ENCODE data around the gene NSMCE3.

Gene NSMCE3

DNA sequence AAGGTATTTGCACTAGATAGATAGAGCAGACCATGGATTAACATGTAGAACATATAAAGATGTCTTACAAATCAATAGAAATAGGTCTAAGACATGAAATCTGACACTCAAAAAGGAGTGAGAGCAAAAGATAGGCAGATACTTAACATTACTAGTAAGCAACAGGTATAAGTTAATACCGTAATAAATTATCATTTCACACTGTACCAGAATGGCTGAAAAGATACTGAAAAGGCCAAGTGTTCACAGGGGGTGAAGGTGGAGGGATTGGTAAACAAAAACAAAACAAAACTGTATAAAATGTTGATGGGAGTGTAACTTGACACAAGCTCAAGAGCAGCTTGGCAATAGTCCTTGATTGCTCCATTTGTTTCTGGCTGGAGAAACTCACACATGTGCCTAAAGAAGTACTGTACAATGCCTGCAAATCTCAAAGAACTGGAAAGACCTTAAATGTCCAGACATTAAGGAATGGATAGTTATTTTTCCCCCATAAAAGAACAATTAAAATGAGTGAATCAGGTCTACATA, 3.5 kb downstream of the NSMCE3 start:
- Histone ChIP-seq H3K27ac (ENCODE audit: low read depth, low read length) (no peak overlapping the region), H3K4me1 (ENCODE audit: control insufficient read depth, insufficient read depth, low read length) (peaks cover 19% of the 10 kb centered on the region), H3K27me3 (ENCODE audit: control insufficient read depth, insufficient read depth, low read length) (no peaks in the 10 kb centered on the region), H3K9ac (ENCODE audit: low read length) (no peak overlapping the region), H3K36me3 (ENCODE audit: control insufficient read depth, insufficient read depth, low read length) (no peaks in the 10 kb centered on the region), H3K4me3 (ENCODE audit: low read length) (no peak overlapping the region)

- Histone ChIP-seq H3K9ac (ENCODE audit: low read length) (no peak overlapping the region), H3K4me1 (ENCODE audit: control insufficient read depth, insufficient read depth, low read length) (peaks cover 8% of the 10 kb centered on the region), H3K4me3 (ENCODE audit: low read length) (no peak overlapping the region), H3K36me3 (ENCODE audit: control insufficient read depth, insufficient read depth, low read length) (no peaks in the 10 kb centered on the region), H3K27ac (ENCODE audit: low read depth, low read length) (no peak overlapping the region), H3K27me3 (ENCODE audit: control insufficient read depth, insufficient read depth, low read length) (no peaks in the 10 kb centered on the region)
These were observed 6.3 kb downstream of the NSMCE3 start for GRCh38 chr15:29263289-29263688.

- H3K4me3 ChIP-seq (ENCODE audit: low read length), result no peak overlapping the region
- no peaks in the 10 kb centered on the region for H3K36me3 ChIP-seq (ENCODE audit: control insufficient read depth, insufficient read depth, low read length)
- no peak overlapping the region for H3K27ac ChIP-seq (ENCODE audit: low read depth, low read length)
- H3K9ac ChIP-seq (ENCODE audit: low read length), result no peak overlapping the region
- H3K27me3 ChIP-seq (ENCODE audit: control insufficient read depth, insufficient read depth, low read length), result no peaks in the 10 kb centered on the region
- H3K4me1 ChIP-seq (ENCODE audit: control insufficient read depth, insufficient read depth, low read length), result peaks cover 3% of the 10 kb centered on the region
These were observed 6.9 kb downstream of the NSMCE3 start for GRCh38 chr15:29262738-29263137.

GRCh38 chr15:29260896-29261295, 8.7 kb downstream of the NSMCE3 start:
- H3K36me3 ChIP-seq (ENCODE audit: control insufficient read depth, insufficient read depth, low read length), result no peaks in the 10 kb centered on the region
- no peak overlapping the region for H3K27ac ChIP-seq (ENCODE audit: low read depth, low read length)
- H3K27me3 ChIP-seq (ENCODE audit: control insufficient read depth, insufficient read depth, low read length), result no peaks in the 10 kb centered on the region
- no peaks in the 10 kb centered on the region for H3K4me1 ChIP-seq (ENCODE audit: control insufficient read depth, insufficient read depth, low read length)
- no peak overlapping the region for H3K4me3 ChIP-seq (ENCODE audit: low read length)
- no peak overlapping the region for H3K9ac ChIP-seq (ENCODE audit: low read length)

- Histone ChIP-seq H3K4me3 (ENCODE audit: low read length) (no peak overlapping the region), H3K4me1 (ENCODE audit: control insufficient read depth, insufficient read depth, low read length) (no peaks in the 10 kb centered on the region), H3K27ac (ENCODE audit: low read depth, low read length) (no peak overlapping the region), H3K9ac (ENCODE audit: low read length) (no peak overlapping the region), H3K27me3 (ENCODE audit: control insufficient read depth, insufficient read depth, low read length) (no peaks in the 10 kb centered on the region), H3K36me3 (ENCODE audit: control insufficient read depth, insufficient read depth, low read length) (no peaks in the 10 kb centered on the region)
These were observed 10.4 kb downstream of the NSMCE3 start for GRCh38 chr15:29259233-29259632.

DNA sequence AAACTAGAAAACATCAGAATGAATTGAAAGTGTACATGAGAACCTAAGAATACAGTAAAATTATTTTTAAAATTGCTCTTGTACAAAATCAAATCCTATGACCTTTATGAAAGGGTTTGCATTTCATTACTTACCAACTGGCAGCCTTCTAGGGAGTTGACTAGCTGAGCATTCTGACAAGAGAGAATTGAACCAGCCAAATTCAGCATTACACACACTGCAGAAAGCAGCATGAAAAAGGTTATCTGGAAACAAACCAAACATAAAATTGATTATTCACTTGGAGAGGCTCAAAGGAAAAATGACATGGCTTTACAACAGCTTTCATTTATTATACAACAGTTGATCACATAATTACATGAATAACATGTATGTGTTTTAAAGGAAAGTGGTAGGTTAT, 17.4 kb downstream of the NSMCE3 start:
- Histone ChIP-seq H3K4me3 (ENCODE audit: low read length) (no peak overlapping the region), H3K27me3 (ENCODE audit: control insufficient read depth, insufficient read depth, low read length) (no peaks in the 10 kb centered on the region), H3K36me3 (ENCODE audit: control insufficient read depth, insufficient read depth, low read length) (no peaks in the 10 kb centered on the region), H3K27ac (ENCODE audit: low read depth, low read length) (no peak overlapping the region), H3K9ac (ENCODE audit: low read length) (no peak overlapping the region), H3K4me1 (ENCODE audit: control insufficient read depth, insufficient read depth, low read length) (no peaks in the 10 kb centered on the region)

DNA sequence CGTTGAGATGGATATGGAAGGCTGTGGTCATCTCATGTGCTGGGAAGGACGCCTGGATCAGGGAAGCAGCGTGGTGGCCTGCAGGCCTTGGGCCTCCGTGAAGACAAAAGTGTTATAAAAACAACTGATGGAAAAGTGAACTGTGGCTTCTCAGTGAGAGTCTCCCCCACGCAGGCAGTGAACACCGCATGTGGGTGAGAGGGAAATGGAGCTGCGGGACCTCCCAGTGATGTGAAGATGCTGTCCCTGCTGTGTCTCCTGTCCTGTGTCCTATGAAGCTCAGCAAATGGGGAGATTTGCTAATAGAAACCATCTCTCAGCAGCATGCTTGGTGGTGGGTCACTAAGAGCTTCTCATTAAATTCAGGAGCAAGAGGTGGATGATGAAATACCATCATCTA, 25.1 kb downstream of the NSMCE3 start:
- H3K4me1 ChIP-seq (ENCODE audit: control insufficient read depth, insufficient read depth, low read length), result no peaks in the 10 kb centered on the region
- no peak overlapping the region for H3K27ac ChIP-seq (ENCODE audit: low read depth, low read length)
- H3K36me3 ChIP-seq (ENCODE audit: control insufficient read depth, insufficient read depth, low read length), result no peaks in the 10 kb centered on the region
- no peaks in the 10 kb centered on the region for H3K27me3 ChIP-seq (ENCODE audit: control insufficient read depth, insufficient read depth, low read length)
- H3K9ac ChIP-seq (ENCODE audit: low read length), result no peak overlapping the region
- no peak overlapping the region for H3K4me3 ChIP-seq (ENCODE audit: low read length)

- Histone ChIP-seq H3K9ac (ENCODE audit: low read length) (no peak overlapping the region), H3K36me3 (ENCODE audit: control insufficient read depth, insufficient read depth, low read length) (no peaks in the 10 kb centered on the region), H3K4me3 (ENCODE audit: low read length) (no peak overlapping the region), H3K4me1 (ENCODE audit: control insufficient read depth, insufficient read depth, low read length) (no peaks in the 10 kb centered on the region), H3K27ac (ENCODE audit: low read depth, low read length) (no peak overlapping the region), H3K27me3 (ENCODE audit: control insufficient read depth, insufficient read depth, low read length) (no peaks in the 10 kb centered on the region)
These were observed 25.5 kb downstream of the NSMCE3 start for GRCh38 chr15:29244123-29244522.

- no peak overlapping the region for H3K4me3 ChIP-seq (ENCODE audit: low read length)
These were observed 27.0 kb downstream of the NSMCE3 start for GRCh38 chr15:29242456-29243242.

GRCh38 chr15:29241207-29241606, 28.4 kb downstream of the NSMCE3 start:
- Histone ChIP-seq H3K27ac (ENCODE audit: low read depth, low read length) (no peak overlapping the region), H3K9ac (ENCODE audit: low read length) (no peak overlapping the region), H3K4me1 (ENCODE audit: control insufficient read depth, insufficient read depth, low read length) (no peaks in the 10 kb centered on the region), H3K27me3 (ENCODE audit: control insufficient read depth, insufficient read depth, low read length) (no peaks in the 10 kb centered on the region), H3K36me3 (ENCODE audit: control insufficient read depth, insufficient read depth, low read length) (no peaks in the 10 kb centered on the region), H3K4me3 (ENCODE audit: low read length) (no peak overlapping the region)

More at GRCh38 chr15:29242456-29243242, 27.0 kb downstream of the NSMCE3 start:
- no peak overlapping the region for H3K9ac ChIP-seq (ENCODE audit: low read length)
- H3K4me1 ChIP-seq (ENCODE audit: control insufficient read depth, insufficient read depth, low read length), result no peaks in the 10 kb centered on the region
- no peaks in the 10 kb centered on the region for H3K27me3 ChIP-seq (ENCODE audit: control insufficient read depth, insufficient read depth, low read length)
- H3K27ac ChIP-seq (ENCODE audit: low read depth, low read length), result no peak overlapping the region
- no peaks in the 10 kb centered on the region for H3K36me3 ChIP-seq (ENCODE audit: control insufficient read depth, insufficient read depth, low read length)

DNA sequence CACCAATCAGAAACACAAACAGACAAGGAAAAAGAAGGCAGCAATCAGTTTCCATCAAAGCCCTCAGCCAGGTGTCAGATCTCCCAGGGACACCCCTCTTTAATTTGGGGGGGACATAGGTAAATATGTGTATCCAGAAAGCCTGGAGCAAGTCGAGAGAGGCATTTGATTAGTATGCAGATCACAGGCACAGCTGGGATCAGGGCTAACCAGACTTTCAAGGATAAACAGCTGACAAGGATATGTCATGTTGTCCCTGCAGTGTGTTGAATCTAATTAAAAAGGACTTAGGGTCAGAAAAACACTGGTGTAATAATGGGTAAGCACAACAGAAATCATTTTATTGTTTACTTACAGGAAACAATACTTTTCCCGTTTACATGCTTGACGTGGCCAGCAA, 30.2 kb downstream of the NSMCE3 start:
- no peaks in the 10 kb centered on the region for H3K4me1 ChIP-seq (ENCODE audit: control insufficient read depth, insufficient read depth, low read length)
- no peak overlapping the region for H3K4me3 ChIP-seq (ENCODE audit: low read length)
- H3K36me3 ChIP-seq (ENCODE audit: control insufficient read depth, insufficient read depth, low read length), result no peaks in the 10 kb centered on the region
- H3K27me3 ChIP-seq (ENCODE audit: control insufficient read depth, insufficient read depth, low read length), result no peaks in the 10 kb centered on the region
- H3K27ac ChIP-seq (ENCODE audit: low read depth, low read length), result no peak overlapping the region
- no peak overlapping the region for H3K9ac ChIP-seq (ENCODE audit: low read length)

GRCh38 chr15:29233566-29233965, 36.1 kb downstream of the NSMCE3 start:
- Histone ChIP-seq H3K4me3 (ENCODE audit: low read length) (no peak overlapping the region), H3K27ac (ENCODE audit: low read depth, low read length) (no peak overlapping the region), H3K36me3 (ENCODE audit: control insufficient read depth, insufficient read depth, low read length) (no peaks in the 10 kb centered on the region), H3K4me1 (ENCODE audit: control insufficient read depth, insufficient read depth, low read length) (no peaks in the 10 kb centered on the region), H3K27me3 (ENCODE audit: control insufficient read depth, insufficient read depth, low read length) (no peaks in the 10 kb centered on the region), H3K9ac (ENCODE audit: low read length) (no peak overlapping the region)

Data from rectal smooth muscle tissue (tissue), 1 donor.